HG02852 (cell line): ENCODE results near the gene APC.

Experiments
- ATAC-seq: cut with Tn5 transposase; IDR thresholded peaks from one replicate; pipeline ENCODE4 v1.9.1; 2021; ENCODE audit warnings: mild to moderate bottlenecking, moderate library complexity; ENCODE audit not compliant: unreplicated experiment

The APC gene

DNA sequence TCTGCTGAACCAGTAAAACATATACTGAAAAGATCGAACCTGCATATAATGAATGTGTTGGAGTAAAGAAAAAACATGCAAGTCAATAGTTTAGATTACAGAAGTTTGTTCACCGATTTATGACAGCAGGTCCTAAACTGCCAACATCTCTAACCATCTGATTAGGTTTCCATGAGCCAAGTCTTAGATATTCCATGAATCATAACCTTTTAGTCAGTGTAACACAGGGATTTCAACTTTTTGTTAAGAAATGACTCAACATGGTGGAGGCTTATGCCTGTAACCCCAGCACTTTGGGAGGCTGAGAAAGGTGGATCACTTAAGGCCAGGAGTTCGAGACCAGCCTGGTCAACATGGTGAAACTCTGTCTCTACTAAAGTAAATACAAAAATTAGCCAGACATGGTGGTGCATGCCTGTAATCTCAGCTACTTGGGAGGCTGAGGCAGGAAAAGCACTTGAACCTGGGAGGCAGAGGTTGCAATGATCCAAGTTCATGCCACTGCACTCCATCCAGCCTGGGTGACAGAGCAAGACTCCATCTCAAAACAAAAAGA, 38.7 kb downstream of the APC start:
- ATAC-seq = no peak

DNA sequence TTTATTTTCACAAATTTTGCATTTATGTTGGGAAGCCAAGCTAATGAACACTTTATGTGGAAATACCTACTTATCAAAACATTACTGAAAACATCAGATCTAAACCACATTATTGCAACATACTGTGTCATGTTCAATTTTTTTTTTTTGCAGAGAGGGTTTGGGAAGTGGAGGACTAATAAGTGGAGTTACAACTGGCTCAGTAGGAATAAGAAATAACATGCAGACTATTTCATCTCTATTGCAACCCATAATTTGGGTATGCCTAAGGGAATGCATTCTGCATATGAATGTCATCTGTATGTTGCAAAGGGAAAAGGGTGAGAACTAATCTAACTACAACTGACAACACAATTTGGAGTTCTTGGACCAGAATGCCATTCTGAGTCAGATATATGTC, 41.8 kb downstream of the APC start:
- ATAC-seq = no peak

DNA sequence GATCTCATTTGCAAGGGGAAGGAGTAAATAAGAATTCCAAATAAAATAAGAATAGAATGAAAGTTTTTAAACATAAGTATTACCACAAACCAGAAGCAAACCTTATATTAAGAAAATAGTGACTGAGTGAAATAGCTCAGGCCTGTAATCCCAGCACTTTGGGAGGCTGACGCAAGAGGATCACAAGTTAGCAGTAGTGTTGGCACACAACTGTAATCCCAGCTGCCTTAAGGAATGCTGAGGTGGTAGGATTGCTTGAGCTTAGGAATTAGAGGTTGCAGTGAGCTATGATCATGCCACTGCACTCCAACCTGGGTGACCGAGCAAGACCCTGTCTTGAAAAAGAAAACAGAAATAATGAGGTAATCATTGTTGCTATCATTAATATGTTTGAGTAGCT, 47.0 kb downstream of the APC start:
- ATAC-seq = no peak

DNA sequence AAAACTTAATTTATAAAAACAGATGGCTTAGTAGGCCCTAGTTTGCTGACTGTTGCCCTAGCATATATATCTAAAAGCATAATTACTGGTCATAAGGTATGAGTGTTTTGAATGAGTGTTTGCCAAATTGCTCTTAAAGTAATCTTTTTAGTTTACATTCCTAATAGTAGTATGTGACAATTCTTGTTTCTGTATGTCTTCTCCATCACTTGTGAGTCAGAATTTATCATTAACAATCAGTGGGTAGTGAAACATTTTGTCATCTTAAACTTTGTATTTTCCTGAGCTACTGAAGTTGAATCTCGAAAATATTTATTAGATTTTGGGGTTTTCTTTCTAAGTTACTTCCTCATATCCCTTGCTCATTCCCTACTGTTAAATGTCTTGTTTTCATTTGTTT, 49.6 kb downstream of the APC start:
- no peak for ATAC-seq

DNA sequence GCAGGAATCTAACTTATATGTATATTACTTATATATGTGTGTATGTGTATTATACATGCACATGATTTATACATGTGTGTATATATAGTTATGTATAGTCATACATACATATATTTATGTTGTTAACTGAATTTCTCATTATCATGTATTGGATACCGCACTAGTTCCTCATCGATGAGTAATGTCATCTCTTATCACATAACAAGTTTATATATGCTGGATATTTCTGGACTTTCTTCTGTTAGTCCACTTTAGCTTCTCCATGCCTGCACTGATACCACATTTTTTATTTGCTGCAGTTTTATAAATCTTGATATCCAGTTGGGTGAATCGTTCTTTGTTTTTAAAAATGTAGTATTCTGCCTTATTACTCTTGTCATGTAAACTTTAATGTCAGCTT, 50.2 kb downstream of the APC start:
- ATAC-seq = no peak

DNA sequence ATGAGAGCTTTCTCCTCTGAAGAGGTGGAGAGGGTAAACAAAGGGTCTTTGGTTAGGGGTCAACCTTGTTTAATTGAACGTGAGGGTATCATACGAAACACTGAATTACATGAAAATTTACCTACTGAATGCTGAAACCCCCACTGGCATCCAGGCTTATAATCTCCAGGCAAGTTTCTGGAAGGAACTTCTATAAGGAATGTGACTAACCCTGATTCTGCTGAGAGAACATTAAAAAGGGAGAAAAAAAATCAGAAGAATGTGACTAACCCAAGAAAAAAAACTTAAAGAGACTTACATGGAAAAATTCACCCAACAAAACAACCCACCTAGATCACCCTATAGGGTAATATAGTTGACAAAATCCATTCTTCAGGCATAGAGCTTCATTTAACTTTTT, 55.5 kb downstream of the APC start:
- ATAC-seq = no peak

GRCh38 chr5:112794410-112794809, 56.7 kb downstream of the APC start:
- ATAC-seq = no peak

DNA sequence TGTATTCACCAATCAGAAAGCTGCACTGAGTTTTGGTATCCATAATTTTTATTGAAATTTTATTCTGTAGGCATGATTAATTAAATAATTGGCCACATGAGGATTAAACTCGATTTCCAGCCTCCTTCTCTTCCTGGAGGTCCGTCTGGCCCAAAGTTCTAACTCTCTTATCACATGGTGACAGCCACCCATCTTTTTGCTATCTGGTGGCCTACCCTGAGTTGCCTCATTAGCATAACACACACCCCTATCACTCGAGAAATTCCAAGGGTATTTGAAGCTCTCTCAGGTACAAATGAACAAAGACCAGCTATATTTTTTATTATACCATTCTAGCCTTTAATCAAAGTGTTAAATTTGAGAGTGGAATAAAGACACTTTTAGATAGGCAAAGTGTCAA, 57.7 kb downstream of the APC start:
- no peak for ATAC-seq

GRCh38 chr5:112795944-112796678, 58.4 kb downstream of the APC start:
- no peak for ATAC-seq

- no peak for ATAC-seq
Observed at GRCh38 chr5:112799661-112800060, 62.0 kb downstream of the APC start.

DNA sequence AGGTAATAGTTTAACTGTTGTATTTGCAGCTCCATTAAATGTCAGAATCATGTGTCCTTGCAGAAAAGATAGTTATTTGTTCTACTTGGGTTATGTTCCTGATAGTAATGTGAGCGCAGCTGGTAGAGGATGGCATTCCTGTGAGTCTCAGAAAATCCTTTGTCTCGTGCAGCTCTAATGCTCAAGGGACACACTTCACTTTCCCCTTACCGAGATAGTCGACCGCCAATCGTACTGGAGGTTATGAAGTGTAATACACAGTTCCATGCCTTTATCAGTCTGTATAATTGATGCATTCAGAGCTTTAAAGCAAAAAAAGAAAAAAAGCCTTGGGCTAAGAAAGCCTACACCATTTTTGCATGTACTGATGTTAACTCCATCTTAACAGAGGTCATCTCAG, 63.2 kb downstream of the APC start:
- no peak for ATAC-seq

- no peak for ATAC-seq
Observed at GRCh38 chr5:112811023-112811422, 73.3 kb downstream of the APC start.

- ATAC-seq = no peak
Observed at GRCh38 chr5:112812549-112812948, 74.9 kb downstream of the APC start.

- ATAC-seq = no peak
Observed at GRCh38 chr5:112820246-112820645, 82.6 kb downstream of the APC start.

DNA sequence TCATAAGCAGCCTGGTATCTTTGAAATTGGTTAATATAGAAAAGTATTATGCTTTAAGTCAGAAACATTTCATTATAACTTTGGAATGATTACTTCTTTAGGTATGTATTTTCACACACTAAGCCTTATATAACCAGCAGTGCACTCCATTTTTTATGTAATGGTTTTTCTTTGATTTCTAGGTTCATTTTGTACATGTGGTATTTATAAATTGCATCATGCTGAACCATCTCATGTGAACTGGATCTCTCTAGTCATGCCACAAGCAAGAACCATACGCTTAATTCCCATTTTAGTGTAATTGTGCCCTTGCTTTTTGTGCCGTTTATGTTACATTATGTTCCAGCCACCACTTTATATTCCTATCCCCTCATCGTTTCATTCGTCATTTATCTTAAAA, 84.8 kb downstream of the APC start:
- no peak for ATAC-seq

DNA sequence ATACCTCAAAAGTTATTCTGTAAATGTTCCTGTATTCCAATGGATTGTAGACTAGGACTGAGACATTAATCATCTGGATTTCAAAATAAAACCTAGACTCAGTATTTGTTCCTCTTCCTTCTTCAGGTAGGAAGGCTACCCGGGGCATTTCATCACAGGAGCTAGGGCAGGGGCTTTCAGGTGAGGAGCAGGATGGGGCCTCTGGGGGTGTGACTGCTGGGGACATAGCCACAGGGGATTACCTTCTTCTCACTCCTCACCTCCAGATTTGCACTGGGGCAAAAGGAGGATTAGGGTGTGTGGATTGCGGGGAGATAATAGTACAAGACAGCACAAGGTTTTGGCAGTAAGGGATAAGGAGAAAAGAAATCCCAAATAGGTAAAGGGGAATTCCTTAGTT, 85.5 kb downstream of the APC start:
- no peak for ATAC-seq

DNA sequence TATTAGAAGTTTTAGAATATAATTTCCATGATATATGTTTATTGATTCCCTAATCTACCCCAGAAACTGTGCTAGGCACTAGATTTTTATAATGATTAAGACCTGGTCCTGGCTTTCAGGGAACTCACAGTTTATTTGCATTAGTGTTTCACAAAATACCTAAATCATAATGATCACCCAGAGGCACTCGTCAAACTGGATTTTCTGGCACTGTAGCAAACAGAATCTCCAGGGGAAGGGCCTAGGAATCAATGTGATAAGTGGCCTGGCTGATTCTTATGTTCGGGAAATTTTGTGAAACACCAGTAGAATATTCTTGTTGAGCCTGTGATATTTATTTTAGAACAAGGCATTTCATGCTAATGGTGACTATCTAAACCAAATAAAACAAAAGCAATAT, 86.0 kb downstream of the APC start:
- ATAC-seq = no peak

- ATAC-seq = no peak
Observed at GRCh38 chr5:112824197-112824596, 86.5 kb downstream of the APC start.

- ATAC-seq = no peak
Observed at GRCh38 chr5:112830378-112830777, 92.7 kb downstream of the APC start.

DNA sequence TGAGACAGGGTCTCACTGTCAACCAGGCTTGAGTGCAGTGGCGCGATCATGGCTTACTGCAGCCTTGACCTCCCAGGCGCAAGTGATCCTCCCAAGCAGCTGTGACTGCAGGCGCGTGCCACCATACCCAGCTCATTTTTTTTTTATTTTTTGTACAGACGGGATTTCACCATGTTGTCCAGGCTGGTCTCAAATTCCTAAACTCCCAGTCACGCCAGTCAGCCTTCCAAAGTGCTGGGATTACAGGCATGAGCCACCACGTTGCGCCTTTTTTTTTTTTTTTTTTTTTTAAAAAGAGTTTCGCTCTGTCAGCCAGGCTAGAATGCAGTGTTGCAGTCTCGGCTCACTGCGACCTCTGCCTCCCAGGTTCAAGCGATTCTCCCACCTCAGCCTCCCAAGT, 96.3 kb downstream of the APC start:
- ATAC-seq = no peak

- no peak for ATAC-seq
Observed at GRCh38 chr5:112844489-112844888, 106.8 kb downstream of the APC start.

- no peak for ATAC-seq
Observed at GRCh38 chr5:112846556-112846955, 108.9 kb downstream of the APC start.

- ATAC-seq = no peak
Observed at GRCh38 chr5:112847306-112847705, 109.6 kb downstream of the APC start.
